ENCODE data around the gene SLC25A39.
"Not testable (repeated sequence)": the region's sequence is repeated elsewhere in the genome, so short reads cannot be mapped to it uniquely, and the experiment has no call there.

Gene SLC25A39

DNA sequence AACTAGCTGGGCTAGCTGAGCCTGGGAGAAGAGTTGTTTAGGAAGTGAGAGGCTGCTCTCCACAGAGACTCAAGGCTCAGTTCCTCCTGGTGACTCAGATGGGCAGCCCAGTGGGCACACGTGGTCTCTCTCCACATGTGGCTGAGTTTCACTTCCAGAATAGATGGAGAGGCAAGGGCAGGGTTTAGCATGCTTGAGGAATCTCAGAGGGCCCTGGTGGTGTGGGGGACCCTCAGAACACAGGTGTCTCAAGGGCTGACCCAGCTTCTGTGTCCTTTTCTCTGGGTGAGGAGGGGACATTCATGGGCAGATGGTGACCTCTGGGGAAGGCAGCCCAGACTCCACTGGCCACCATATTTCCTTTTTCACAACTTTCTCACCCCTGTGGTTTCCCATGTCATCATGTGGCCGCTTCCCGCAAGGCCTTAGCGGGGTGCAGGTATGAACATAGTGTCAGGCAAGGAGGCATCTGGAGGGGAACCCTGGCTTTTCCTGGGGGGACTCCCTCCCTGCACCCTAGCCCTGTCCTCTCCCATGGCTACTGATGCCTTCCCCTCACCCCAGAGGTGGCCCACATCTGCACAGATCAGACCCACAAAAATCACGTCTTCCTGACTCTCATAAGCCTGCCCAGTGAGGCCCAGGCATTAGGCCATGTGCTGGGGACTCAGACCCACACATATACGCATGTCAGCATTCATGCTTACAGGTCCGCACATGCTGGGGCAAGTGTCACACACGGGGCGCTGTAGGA lies 23.8 kb upstream of the SLC25A39 start:
- no peak for TF ChIP-seq CTCF (IDR thresholded peaks at IDR 0.05; ENCODE audit: low read depth, low read length)
- no peak overlapping the region for H3K4me3 ChIP-seq (replicated peaks in 1 of 2; ENCODE audit: low read depth in 2 of 2, low read length in 2 of 2)
- DNase-seq (ENCODE audit: low read depth in 2 of 2) = peak in 1 of 2 donors; percentile 50

DNA sequence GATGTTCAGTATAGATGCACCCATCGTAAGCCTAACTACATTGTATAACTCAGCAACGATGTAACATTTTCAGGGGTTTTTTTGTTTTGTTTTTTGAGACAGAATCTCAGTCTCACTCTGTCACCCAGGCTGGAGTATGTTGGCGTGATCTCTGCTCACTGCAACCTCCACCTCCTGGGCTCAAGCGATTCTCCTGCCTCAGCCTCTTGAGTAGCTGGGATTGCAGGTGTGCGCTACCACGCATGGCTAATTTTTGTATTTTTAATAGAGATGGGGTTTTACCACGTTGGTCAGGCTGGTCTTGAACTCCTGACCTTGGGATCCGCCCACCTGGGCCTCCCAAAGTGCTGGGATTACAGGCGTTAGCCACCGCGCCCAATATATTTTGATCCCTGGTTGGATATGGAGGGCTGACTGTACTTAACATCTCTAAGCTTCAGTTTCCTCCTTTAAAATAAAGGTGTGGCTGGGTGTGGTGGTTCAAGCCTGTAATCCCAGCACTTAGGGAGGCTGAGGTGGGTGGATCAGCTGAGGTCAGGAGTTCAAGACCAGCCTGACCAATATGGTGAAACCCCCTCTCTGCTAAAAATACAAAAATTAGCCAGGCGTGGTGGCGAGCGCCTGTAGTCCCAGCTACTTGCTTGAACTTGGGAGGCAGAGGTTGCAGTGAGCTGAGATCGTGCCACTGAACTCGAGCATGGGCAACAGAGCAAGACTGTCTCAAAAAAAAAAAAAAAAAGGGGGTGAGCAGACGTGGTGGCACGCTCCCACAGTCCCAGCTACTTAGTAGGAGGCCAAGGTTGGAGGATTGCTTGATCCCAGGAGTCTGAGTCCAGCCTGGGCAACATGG lies 22.8 kb upstream of the SLC25A39 start:
- not testable (repeated sequence) for H3K4me3 ChIP-seq (replicated peaks in 1 of 2; ENCODE audit: low read depth in 2 of 2, low read length in 2 of 2); DNase-seq (ENCODE audit: low read depth in 2 of 2)

DNA sequence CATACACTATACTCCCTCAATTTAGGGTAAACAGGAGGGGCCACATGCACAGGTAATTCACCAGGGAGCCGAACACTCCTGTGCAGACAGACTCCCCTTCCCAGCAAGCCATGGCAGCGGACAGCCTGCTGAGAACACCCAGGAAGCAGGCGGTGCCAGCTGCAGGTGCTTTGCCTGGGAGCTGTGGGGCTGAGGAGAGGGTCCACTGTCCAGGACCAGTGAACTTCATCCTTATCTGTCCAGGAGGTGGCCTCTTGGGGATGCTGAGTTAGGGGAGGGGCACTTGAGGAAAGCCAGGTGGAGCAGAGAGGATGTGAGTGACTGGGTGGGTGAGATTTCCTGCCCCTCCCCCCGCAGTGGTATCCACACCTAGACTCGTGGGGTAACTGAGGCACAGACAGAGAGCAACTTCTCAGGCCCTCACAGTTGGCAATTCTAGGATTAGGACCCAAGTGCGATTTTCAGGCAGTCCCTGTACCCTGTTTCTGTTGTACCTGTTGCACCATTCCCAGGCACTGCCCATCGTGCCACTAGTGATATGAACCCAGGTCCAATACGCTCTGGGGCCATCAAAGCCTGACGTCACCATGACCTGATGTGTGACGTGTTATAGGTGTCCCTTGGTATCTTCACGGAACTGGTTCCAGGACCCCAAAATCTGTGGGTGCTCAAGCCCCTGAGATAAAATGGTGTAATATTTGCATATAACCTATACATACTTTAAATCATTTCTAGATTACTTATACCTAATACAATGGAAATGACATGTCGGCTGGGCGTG lies 21.6 kb upstream of the SLC25A39 start:
- no peak for DNase-seq (ENCODE audit: low read depth in 2 of 2)
- peak overlapping the region; percentile 96 to 97 for H3K4me3 ChIP-seq (replicated peaks in 1 of 2; ENCODE audit: low read depth in 2 of 2, low read length in 2 of 2)
- TF ChIP-seq CTCF (IDR thresholded peaks at IDR 0.05; ENCODE audit: low read depth, low read length) = no peak

GRCh38 chr17:44345454-44346026 lies 20.9 kb upstream of the SLC25A39 start:
- peak; percentile 58 to 66 for DNase-seq (ENCODE audit: low read depth in 2 of 2)
- H3K4me3 ChIP-seq (replicated peaks in 1 of 2; ENCODE audit: low read depth in 2 of 2, low read length in 2 of 2) = peak overlapping the region; percentile 96 to 97
- TF ChIP-seq CTCF (IDR thresholded peaks at IDR 0.05; ENCODE audit: low read depth, low read length) = peak; percentile 39

- peak; percentile 99 to 100 for DNase-seq (ENCODE audit: low read depth in 2 of 2)
- TF ChIP-seq CTCF (IDR thresholded peaks at IDR 0.05; ENCODE audit: low read depth, low read length) = no peak
- peak within 1 kb of the TSS; percentile 96 to 97 for H3K4me3 ChIP-seq (replicated peaks in 1 of 2; ENCODE audit: low read depth in 2 of 2, low read length in 2 of 2)
These were observed 20.4 kb upstream of the SLC25A39 start, which contains the start of gene GRN for GRCh38 chr17:44344939-44345453. Gene GRN, plus strand, starts transcription at chr17:44345302. Its CDS starts 3,863 bp downstream, at chr17:44349165.

DNA sequence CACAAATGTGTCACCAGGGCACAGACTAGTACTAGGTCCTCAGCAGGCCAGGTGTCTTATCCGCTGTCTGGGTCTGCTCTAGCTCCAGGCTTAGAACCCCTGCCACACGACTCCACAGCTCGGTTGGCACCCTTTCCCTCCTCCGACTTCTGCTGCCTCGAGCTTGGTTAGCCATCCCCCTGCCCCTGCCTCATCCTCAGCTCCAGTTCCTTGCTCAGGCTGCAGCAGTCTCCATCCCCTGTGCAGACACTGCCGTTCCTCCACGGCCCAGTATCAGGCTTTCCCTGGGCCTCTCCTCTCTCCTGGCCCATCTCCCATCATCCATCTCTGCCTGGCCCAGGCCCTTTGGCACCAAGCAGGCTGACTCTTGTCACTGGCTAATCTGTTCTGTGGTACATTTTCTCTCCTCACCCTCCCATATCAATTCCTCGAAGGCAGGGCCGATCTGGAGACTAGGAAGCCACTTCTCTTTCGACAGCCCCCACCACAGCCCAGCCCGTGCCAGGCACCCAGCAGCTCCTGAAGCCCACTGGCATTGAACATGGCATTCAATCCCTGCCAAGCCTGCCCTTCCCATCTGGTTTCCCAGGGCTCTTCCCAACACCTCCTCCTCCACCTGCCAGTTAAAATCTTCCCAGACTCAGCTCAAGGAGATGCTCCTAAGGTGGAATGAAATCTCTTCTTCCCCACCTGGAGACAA lies 19.0 kb upstream of the SLC25A39 start:
- no peak overlapping the region for H3K4me3 ChIP-seq (replicated peaks in 1 of 2; ENCODE audit: low read depth in 2 of 2, low read length in 2 of 2)
- no peak for TF ChIP-seq CTCF (IDR thresholded peaks at IDR 0.05; ENCODE audit: low read depth, low read length)
- DNase-seq (ENCODE audit: low read depth in 2 of 2) = no peak

DNA sequence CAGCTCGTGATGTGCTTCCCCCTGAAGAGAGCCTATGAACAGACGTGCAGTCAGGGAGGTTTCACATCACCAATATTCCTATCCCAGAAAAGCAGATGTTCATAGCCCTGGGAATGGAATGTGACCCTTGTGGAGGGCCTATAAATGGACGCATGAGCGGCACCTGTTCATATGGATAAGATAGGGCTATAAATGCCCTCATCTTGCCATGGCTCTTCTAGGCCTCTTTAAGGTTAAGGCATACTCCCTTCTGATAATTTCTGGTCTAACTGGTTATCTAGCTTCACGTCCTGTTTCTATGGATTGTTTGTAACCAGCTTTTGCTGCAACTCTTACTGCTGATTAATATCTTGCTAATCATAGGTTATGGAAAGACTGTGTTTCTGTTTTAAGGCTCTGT lies 15.9 kb upstream of the SLC25A39 start:
- not testable (repeated sequence) for H3K4me3 ChIP-seq (replicated peaks in 1 of 2; ENCODE audit: low read depth in 2 of 2, low read length in 2 of 2); DNase-seq (ENCODE audit: low read depth in 2 of 2)

Measured in cardiac fibroblast (primary cell).